Mucosa of stomach (tissue), 1 donor: Measurements from ENCODE around the gene PEX1.
"Not testable (repeated sequence)": the region's sequence is repeated elsewhere in the genome, so short reads cannot be mapped to it uniquely, and the experiment has no call there.

Source experiments
- H3K27me3 ChIP-seq: one replicate; pipeline ENCODE4 v1.7.0; 2013; ENCODE audit warnings: mild to moderate bottlenecking, low read length; ENCODE audit not compliant: control insufficient read depth, insufficient read depth
- H3K36me3 ChIP-seq: one replicate; pipeline ENCODE4 v1.7.0; 2013; ENCODE audit warnings: low read length; ENCODE audit not compliant: control insufficient read depth, insufficient read depth
- H3K4me1 ChIP-seq: one replicate; pipeline ENCODE4 v1.7.0; 2013; ENCODE audit warnings: mild to moderate bottlenecking, low read length; ENCODE audit not compliant: control insufficient read depth, insufficient read depth
- H3K4me3 ChIP-seq: one replicate; pipeline ENCODE4 v1.7.0; 2013; ENCODE audit warnings: low read length
- H3K9ac ChIP-seq: one replicate; pipeline ENCODE4 v1.7.0; 2013; ENCODE audit warnings: mild to moderate bottlenecking, low read length, moderate library complexity
- H3K9me3 ChIP-seq: one replicate; pipeline ENCODE4 v1.7.0; 2013; ENCODE audit warnings: mild to moderate bottlenecking, low read length, moderate library complexity; ENCODE audit not compliant: control insufficient read depth
- donor health status: Pancreatic carcinoma.

The PEX1 gene

DNA sequence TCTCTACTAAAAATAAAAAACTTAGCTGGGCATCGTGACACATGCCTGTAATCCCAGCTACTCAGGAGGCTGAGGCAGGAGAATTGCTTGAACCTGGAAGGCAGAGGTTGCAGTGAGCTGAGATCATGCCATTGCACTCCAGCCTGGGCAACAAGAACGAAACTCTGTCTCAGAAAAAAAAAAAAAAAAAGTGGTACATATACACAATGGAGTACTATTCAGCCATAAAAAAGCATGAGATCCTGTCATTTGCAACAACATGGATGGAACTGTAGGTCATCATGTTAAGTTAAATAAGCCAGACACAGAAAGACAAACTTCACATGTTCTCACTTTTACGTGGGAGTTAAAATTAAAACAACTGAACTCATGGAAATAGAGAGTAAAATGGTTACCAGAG lies 15.2 kb upstream of the PEX1 start:
- not testable (repeated sequence) for H3K27me3 ChIP-seq, H3K4me3 ChIP-seq, H3K36me3 ChIP-seq, H3K4me1 ChIP-seq, H3K9ac ChIP-seq, H3K9me3 ChIP-seq

DNA sequence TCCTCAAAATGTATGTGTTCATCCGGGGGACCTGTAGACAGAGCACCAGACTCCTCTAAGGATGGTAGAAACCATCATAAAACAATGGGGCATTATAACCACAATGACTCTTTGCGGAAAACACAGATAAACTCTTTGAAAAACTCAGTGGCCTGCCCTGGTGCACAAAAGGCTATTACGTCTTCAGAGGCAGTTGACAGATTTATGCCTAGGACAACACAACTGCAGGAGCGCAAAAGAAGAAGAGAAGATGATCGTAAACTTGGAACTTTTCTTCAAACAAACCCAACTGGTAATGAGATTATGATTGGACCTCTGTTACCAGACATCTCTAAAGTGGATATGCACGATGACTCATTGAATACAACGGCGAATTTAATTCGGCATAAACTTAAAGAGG lies 6.3 kb upstream of the PEX1 start:
- Histone ChIP-seq H3K4me3 (no peak overlapping the region), H3K9ac (no peak overlapping the region), H3K9me3 (no peaks in the 10 kb centered on the region), H3K36me3 (peaks cover 11% of the 10 kb centered on the region), H3K27me3 (no peaks in the 10 kb centered on the region), H3K4me1 (no peaks in the 10 kb centered on the region)

DNA sequence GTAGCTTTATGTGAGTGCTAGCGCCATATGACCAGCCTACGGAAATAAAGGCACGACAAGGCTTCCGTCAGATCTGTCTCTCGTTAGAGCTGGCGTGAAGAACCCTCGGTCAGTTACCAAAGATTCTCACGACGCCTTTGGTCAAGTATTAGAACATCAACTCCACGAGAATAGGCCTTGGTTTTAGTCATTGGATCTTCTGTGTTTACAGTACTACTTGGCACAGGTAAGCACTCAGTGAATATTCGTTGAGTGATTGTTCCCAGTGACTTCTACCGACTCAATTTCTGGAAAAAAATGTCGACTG lies 591 bp upstream of the PEX1 start:
- Histone ChIP-seq H3K27me3 (no peaks in the 10 kb centered on the region), H3K9ac (peak overlapping the region; percentile 92), H3K36me3 (peaks cover 11% of the 10 kb centered on the region), H3K4me1 (peaks cover 6% of the 10 kb centered on the region), H3K4me3 (peak overlapping the region; percentile 100), H3K9me3 (no peaks in the 10 kb centered on the region)

DNA sequence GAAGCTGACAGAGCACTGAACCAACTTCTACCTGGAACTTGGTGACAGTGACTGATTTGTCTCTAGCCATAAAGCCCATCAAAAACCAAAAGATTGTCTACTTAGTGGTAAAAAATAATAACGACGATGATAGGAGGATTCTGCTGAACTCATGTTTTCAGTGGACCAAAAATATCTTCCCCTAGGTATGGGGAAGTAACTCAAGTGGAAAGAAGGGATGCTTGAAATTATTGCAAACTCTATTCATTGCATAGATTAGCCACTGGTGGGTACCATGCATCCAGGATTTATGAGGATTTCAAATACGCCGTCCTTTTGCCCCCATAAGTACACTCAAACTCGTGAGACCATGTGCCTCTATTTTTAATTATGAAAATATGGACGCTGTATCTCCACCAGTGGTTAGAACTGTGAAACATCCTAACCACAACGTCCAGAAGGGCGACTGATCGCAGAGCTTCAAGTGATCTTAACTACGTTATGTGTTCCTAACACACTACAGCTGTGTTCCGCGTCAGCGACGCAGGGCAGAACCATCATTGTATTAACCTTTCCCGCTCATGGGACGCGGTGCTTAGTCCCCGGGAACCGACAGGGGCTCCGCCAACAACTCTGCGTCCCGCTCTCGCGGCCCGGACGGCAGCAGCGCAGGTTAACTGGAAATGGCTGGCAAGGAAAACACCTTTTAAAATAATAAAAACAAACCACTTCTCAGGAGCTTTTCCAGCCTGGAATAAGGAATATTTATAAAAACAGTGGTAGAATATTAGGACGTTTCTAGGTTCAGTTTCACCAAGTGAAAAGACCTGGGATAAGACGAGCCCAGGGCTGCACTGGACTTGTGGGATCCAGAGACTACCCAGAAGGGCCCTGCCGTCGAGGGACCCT lies 776 bp downstream of the PEX1 start:
- H3K9ac ChIP-seq = peak overlapping the region; percentile 78
- no peaks in the 10 kb centered on the region for H3K27me3 ChIP-seq
- peaks cover 6% of the 10 kb centered on the region for H3K4me1 ChIP-seq
- H3K36me3 ChIP-seq = peaks cover 5% of the 10 kb centered on the region
- H3K9me3 ChIP-seq = no peaks in the 10 kb centered on the region
- H3K4me3 ChIP-seq = peak overlapping the region; percentile 77

DNA sequence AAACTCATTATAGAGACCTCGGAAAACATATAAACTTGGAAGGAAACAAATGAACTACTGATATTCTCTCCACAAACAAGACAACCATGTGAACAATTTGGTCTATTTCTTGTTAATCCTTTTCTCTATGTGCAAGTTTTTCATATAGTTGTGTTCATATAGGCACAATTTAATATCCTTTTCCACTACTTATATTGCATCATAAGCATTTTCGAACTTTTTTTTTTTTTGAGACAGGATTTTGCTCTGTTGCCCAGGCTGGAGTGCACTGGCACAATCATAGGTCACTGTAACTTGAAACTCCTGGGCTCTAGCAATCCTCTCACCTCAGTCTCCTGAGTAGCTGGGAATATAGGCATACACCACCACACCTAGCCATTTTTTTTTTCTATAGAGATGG lies 5.2 kb downstream of the PEX1 start:
- Histone ChIP-seq H3K36me3 (no peaks in the 10 kb centered on the region), H3K9ac (no peak overlapping the region), H3K9me3 (no peaks in the 10 kb centered on the region), H3K4me3 (no peak overlapping the region), H3K4me1 (peaks cover 6% of the 10 kb centered on the region), H3K27me3 (no peaks in the 10 kb centered on the region)

DNA sequence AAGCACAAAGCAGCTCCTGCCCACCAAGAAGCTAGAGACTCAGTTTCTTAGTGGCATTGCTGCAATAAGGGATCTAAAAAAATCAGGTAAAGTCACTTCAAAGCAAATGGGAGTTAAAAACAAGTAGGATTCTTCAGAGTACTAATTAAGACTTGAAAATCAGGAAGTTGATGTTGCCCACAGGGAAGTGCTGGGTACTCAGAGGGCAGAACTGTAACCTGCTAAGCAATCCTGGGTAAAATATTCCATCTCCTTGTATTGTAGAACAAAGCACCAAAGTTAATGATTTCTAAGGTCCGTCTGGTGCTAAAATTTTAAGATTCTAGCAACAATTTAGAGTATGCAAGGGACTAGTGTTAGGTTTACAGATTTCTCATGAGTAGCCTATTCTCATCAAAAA lies 8.3 kb downstream of the PEX1 start:
- no peaks in the 10 kb centered on the region for H3K36me3 ChIP-seq
- H3K9me3 ChIP-seq = no peaks in the 10 kb centered on the region
- H3K9ac ChIP-seq = no peak overlapping the region
- H3K4me1 ChIP-seq = no peaks in the 10 kb centered on the region
- no peaks in the 10 kb centered on the region for H3K27me3 ChIP-seq
- no peak overlapping the region for H3K4me3 ChIP-seq

DNA sequence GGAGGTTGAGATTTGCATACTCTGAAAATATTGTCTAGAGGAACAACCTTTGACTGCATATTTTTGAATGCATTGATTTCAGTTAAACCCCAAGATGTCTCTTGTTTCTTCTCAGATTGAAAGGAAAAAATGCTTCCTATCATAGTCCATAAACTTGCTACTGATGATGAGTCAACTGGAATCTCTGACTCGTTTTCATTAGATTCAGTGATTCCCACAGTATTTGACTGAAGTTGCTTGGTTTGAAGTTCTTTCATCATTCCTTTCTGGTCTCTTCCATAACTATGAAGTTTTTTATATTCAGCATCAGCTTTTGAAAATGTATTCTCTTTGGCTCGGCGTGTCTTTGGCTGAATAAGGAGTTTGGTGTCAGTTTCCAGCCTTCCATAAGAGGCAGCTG lies 10.7 kb downstream of the PEX1 start:
- no peak overlapping the region for H3K9ac ChIP-seq
- no peaks in the 10 kb centered on the region for H3K4me1 ChIP-seq
- H3K9me3 ChIP-seq = no peaks in the 10 kb centered on the region
- no peaks in the 10 kb centered on the region for H3K36me3 ChIP-seq
- no peaks in the 10 kb centered on the region for H3K27me3 ChIP-seq
- H3K4me3 ChIP-seq = no peak overlapping the region

DNA sequence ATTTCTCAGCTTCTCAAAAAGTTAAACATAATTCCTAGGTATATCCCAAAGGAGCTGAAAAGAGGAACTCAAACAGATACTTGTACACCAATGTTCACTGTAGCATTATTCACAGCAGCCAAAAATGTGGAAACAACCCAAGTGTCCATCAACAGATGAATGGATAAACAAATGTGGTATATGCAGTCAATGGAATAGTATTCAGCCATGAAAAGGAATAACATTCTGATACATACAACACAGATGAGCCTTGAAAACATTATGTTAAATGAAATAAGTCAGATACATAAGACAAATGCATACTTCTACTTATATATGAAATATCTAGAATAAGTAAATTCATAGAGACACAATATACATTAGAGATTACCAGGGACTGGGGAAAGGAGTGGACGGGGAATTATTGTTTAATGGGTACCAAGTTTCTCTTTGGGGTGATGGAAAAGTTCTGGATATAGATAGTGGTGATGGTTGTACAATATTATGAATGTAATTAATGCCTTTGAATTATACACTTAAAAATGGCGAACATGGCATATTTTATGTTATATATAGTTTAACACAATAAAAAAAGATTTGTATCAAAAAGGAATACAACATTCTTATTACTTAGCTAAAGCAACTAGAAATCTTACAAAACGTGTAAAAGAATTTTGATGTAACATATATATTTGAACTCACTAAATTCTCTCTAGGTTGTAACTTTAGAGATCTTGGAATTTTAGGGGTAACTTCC lies 15.0 kb downstream of the PEX1 start:
- Histone ChIP-seq H3K36me3 (no peaks in the 10 kb centered on the region), H3K9ac (no peak overlapping the region), H3K27me3 (no peaks in the 10 kb centered on the region), H3K4me3 (no peak overlapping the region), H3K4me1 (no peaks in the 10 kb centered on the region), H3K9me3 (no peaks in the 10 kb centered on the region)

DNA sequence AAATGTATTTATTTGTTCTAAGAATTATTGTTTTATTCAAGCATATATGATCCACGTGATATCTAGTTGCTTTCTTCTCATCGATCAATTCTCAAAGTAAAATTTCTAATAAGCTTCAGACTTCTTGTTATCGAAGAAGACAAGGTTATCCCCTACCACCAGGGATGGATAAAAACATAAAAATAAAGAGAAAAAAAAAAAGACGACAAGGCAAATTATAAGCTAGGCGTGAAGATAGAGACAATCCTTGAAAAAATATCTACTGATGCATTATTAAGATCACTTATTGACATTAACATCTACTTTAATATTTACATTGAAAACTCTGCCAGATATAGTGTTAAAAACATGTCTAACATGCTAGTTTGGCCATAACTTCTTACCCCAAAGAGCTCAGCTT lies 19.4 kb downstream of the PEX1 start:
- Histone ChIP-seq H3K27me3 (no peaks in the 10 kb centered on the region), H3K4me1 (no peaks in the 10 kb centered on the region), H3K4me3 (no peak overlapping the region), H3K36me3 (no peaks in the 10 kb centered on the region), H3K9ac (no peak overlapping the region), H3K9me3 (no peaks in the 10 kb centered on the region)

DNA sequence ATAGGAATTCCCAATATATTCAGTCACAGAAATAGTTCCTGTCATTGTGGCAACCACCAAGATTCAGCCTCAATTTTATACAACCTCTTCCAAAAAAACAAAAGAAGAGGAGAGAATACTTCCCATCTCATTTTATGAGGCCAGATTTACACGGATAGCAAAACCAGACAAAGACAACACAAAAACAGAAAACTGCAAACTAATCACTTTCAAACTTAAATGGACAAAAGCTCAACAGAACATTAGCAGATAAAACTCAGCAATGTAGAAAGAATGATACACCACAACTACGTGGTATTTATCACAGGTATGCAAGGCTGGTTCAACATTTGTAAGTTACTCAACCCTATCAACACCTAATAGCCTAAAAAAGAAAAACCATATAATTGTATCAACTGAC lies 22.0 kb downstream of the PEX1 start:
- H3K9me3 ChIP-seq = no peaks in the 10 kb centered on the region
- no peak overlapping the region for H3K4me3 ChIP-seq
- no peaks in the 10 kb centered on the region for H3K4me1 ChIP-seq
- no peaks in the 10 kb centered on the region for H3K27me3 ChIP-seq
- no peaks in the 10 kb centered on the region for H3K36me3 ChIP-seq
- H3K9ac ChIP-seq = no peak overlapping the region

DNA sequence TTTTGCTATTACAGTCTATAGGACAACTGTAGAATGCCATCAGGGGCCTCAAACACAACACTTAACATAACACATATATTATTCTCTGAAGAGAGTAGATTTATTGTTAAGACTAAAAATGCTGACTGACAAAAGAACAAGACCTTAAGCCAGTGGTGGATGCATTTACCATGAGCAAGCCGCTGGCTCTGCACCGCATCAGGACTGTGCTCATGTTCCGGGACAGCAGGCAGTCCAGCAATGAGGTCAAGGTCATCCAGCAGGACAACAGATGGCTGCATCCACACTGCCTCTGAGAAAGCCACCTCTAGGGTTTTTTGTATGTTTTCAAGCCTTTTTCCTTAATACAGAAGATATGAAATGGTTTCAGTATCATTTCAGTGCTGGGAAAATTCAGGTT lies 23.8 kb downstream of the PEX1 start:
- Histone ChIP-seq H3K27me3 (no peaks in the 10 kb centered on the region), H3K36me3 (peaks cover 5% of the 10 kb centered on the region), H3K4me1 (no peaks in the 10 kb centered on the region), H3K4me3 (no peak overlapping the region), H3K9ac (no peak overlapping the region), H3K9me3 (no peaks in the 10 kb centered on the region)

DNA sequence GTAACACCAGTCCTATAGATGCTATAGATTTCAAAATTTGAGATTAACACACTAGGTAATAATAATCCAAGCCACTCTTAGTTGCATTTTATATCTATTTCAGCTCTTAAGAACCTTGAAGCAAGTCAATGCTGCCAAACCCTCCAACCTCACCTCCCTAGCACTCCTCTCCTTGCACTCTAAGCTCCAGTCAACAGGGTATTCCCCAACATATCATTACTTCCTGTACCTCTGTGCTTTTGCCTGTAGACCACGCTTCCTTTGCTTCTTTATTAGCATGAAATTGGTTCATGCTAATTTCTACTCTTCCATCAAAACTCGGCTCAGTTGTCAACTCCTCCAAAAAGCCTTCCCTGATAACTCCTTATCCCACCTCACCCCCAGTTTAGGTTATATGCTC lies 24.6 kb downstream of the PEX1 start:
- H3K27me3 ChIP-seq = no peaks in the 10 kb centered on the region
- H3K9ac ChIP-seq = no peak overlapping the region
- no peaks in the 10 kb centered on the region for H3K4me1 ChIP-seq
- H3K9me3 ChIP-seq = no peaks in the 10 kb centered on the region
- no peak overlapping the region for H3K4me3 ChIP-seq
- H3K36me3 ChIP-seq = peaks cover 5% of the 10 kb centered on the region
